ENCODE results near the gene COASY.
A peak's percentile ranks its signal among the peaks of the same experiment; 100 is the strongest.

Gene COASY

GRCh38 chr17:42561897-42562387 is at the start of gene COASY:
COASY (plus strand) TSS chr17:42562148; CDS start chr17:42562623, 475 bp downstream.
- Histone ChIP-seq H3K9me3 (no peaks in the 10 kb centered on the region), H3K4me3 (ENCODE audit: low read depth in 1 of 2, low read length in 1 of 2) (peak within 1 kb of the TSS; percentile 84 to 85), H3K27me3 (no peaks in the 10 kb centered on the region), H3K4me1 (ENCODE audit: control insufficient read depth in 1 of 2, insufficient read depth in 1 of 2, low read depth in 1 of 2, low read length in 1 of 2) (peaks cover 33 to 35% of the 10 kb centered on the region in 2 experiments), H3K27ac (peak within 1 kb of the TSS; percentile 87), H3K36me3 (peaks cover 28% of the 10 kb centered on the region)
- TF ChIP-seq CTCF (IDR thresholded peaks at IDR 0.05): no peak

- Histone ChIP-seq H3K9me3 (no peaks in the 10 kb centered on the region), H3K27ac (no peak overlapping the region), H3K27me3 (no peaks in the 10 kb centered on the region), H3K4me3 (ENCODE audit: low read depth in 1 of 2, low read length in 1 of 2) (no peak overlapping the region), H3K36me3 (peaks cover 97% of the 10 kb centered on the region), H3K4me1 (ENCODE audit: control insufficient read depth in 1 of 2, insufficient read depth in 1 of 2, low read depth in 1 of 2, low read length in 1 of 2) (peaks cover 11 to 12% of the 10 kb centered on the region in 2 experiments)
- TF ChIP-seq CTCF (IDR thresholded peaks at IDR 0.05): no peak
These were observed 49.7 kb upstream of the COASY start for GRCh38 chr17:42512246-42512645.

GRCh38 chr17:42512733-42513251 is 49.2 kb upstream of the COASY start:
- no peak overlapping the region for H3K4me3 ChIP-seq (ENCODE audit: low read depth in 1 of 2, low read length in 1 of 2)
- no peak for TF ChIP-seq CTCF (IDR thresholded peaks at IDR 0.05)
- H3K27me3 ChIP-seq: no peaks in the 10 kb centered on the region
- no peak overlapping the region for H3K27ac ChIP-seq
- H3K9me3 ChIP-seq: no peaks in the 10 kb centered on the region
- peaks cover 96% of the 10 kb centered on the region for H3K36me3 ChIP-seq
- H3K4me1 ChIP-seq (ENCODE audit: control insufficient read depth in 1 of 2, insufficient read depth in 1 of 2, low read depth in 1 of 2, low read length in 1 of 2): peaks cover 17% of the 10 kb centered on the region in 2 experiments

- peaks cover 26% of the 10 kb centered on the region in 2 experiments for H3K4me1 ChIP-seq (ENCODE audit: control insufficient read depth in 1 of 2, insufficient read depth in 1 of 2, low read depth in 1 of 2, low read length in 1 of 2)
- TF ChIP-seq CTCF (IDR thresholded peaks at IDR 0.05): no peak
- H3K36me3 ChIP-seq: peaks cover 94% of the 10 kb centered on the region
- no peak overlapping the region for H3K27ac ChIP-seq
- no peak overlapping the region for H3K4me3 ChIP-seq (ENCODE audit: low read depth in 1 of 2, low read length in 1 of 2)
- H3K9me3 ChIP-seq: no peaks in the 10 kb centered on the region
- H3K27me3 ChIP-seq: no peaks in the 10 kb centered on the region
These were observed 48.3 kb upstream of the COASY start for GRCh38 chr17:42513686-42514085.

GRCh38 chr17:42514279-42514678 is 47.7 kb upstream of the COASY start:
- Histone ChIP-seq H3K27me3 (no peaks in the 10 kb centered on the region), H3K4me3 (ENCODE audit: low read depth in 1 of 2, low read length in 1 of 2) (no peak overlapping the region), H3K36me3 (peaks cover 93% of the 10 kb centered on the region), H3K4me1 (ENCODE audit: control insufficient read depth in 1 of 2, insufficient read depth in 1 of 2, low read depth in 1 of 2, low read length in 1 of 2) (peaks cover 32% of the 10 kb centered on the region in 2 experiments), H3K9me3 (no peaks in the 10 kb centered on the region), H3K27ac (no peak overlapping the region)
- TF ChIP-seq CTCF (IDR thresholded peaks at IDR 0.05): no peak
